ENCODE results near the gene RAB6B. TPM values are rescaled to one million over a fixed set of nuclear protein-coding genes. Genes with fewer than 3 reads are reported as not detected.

The RAB6B gene
- total and polyA plus RNA-seq, 4 donors, result 1.8 to 5.1 (median 3.2) TPM

DNA sequence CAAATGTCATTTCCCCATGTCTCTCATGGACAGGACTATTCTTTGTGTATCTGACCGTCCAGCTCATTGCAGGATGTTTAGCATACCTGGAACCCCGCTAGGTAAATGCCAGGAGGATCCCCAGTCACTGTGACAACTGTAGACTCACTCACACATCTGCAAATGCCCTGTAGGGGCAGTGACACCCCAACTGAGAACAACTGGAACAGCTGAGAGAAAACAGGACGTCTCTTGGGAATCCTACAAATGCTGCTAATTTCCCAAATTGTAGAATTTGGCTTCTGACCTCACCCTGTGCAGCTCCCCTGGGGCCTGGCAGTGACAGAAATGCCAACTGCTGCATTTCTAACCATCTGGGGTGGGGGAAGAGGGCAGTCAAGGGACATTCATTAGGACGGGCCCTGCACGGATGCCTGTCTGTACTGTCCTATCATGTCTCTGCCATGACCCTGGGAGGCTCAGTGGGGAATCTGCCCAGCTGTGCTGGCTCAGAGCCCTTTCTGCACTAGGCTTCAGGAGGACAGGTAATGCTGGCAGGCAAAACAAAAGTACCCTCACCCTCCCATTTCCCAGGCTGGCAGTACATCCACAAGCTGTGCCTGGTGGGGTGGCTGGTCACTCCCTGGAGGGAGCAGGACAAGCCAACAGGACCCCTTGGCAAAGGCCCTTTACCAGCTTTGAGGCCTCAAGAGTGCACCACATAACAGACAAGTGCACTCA, 30.4 kb downstream of the RAB6B start:
- TF ChIP-seq CTCF (IDR thresholded peaks at IDR 0.05; ENCODE audit: control extremely low read depth, extremely low read depth), result no peak
- Histone ChIP-seq H3K4me1 (ENCODE audit: control insufficient read depth in 5 of 5, insufficient read depth in 5 of 5, low read length in 5 of 5) (no peaks in the 10 kb centered on the region), H3K4me3 (no peak overlapping the region), H3K27ac (ENCODE audit: low read depth in 1 of 2, low read length in 1 of 2) (no peak overlapping the region), H3K9ac (ENCODE audit: insufficient read depth in 1 of 2, low read length in 2 of 2) (no peak overlapping the region), H3K36me3 (ENCODE audit: control insufficient read depth in 4 of 4, insufficient read depth in 4 of 4, low read length in 4 of 4) (no peaks in the 10 kb centered on the region), H3K9me3 (ENCODE audit: control insufficient read depth in 4 of 4, insufficient read depth in 3 of 4, low read length in 3 of 4) (peaks cover 0 to 2% (median 0%) of the 10 kb centered on the region in 4 donors), H3K27me3 (ENCODE audit: control insufficient read depth in 3 of 3, insufficient read depth in 3 of 3, low read length in 2 of 3) (no peaks in the 10 kb centered on the region)
- DNase-seq (no peak), ATAC-seq (ENCODE audit: insufficient read depth, low FRiP score) (no peak)
- WGBS, 2 donors, result 73 to 83% methylated on average over 5 of the region's 5 CpGs

GRCh38 chr3:133864616-133865015, 31.1 kb downstream of the RAB6B start:
- no peaks in the 10 kb centered on the region for H3K27me3 ChIP-seq (ENCODE audit: control insufficient read depth in 3 of 3, insufficient read depth in 3 of 3, low read length in 2 of 3)
- no peak for DNase-seq
- no peak for TF ChIP-seq CTCF (IDR thresholded peaks at IDR 0.05; ENCODE audit: control extremely low read depth, extremely low read depth)

GRCh38 chr3:133863911-133864310, 31.8 kb downstream of the RAB6B start:
- ATAC-seq (ENCODE audit: insufficient read depth, low FRiP score), result no peak
- Histone ChIP-seq H3K4me1 (ENCODE audit: control insufficient read depth in 5 of 5, insufficient read depth in 5 of 5, low read length in 5 of 5) (no peaks in the 10 kb centered on the region), H3K27ac (ENCODE audit: low read depth in 1 of 2, low read length in 1 of 2) (no peak overlapping the region), H3K27me3 (ENCODE audit: control insufficient read depth in 3 of 3, insufficient read depth in 3 of 3, low read length in 2 of 3) (no peaks in the 10 kb centered on the region), H3K9ac (ENCODE audit: insufficient read depth in 1 of 2, low read length in 2 of 2) (no peak overlapping the region), H3K36me3 (ENCODE audit: control insufficient read depth in 4 of 4, insufficient read depth in 4 of 4, low read length in 4 of 4) (no peaks in the 10 kb centered on the region), H3K4me3 (no peak overlapping the region), H3K9me3 (ENCODE audit: control insufficient read depth in 4 of 4, insufficient read depth in 3 of 4, low read length in 3 of 4) (no peaks in the 10 kb centered on the region)
- WGBS, 2 donors, result 72 to 79% methylated on average over 10 to 11 of the region's 11 CpGs
- no peak for DNase-seq
- TF ChIP-seq CTCF (IDR thresholded peaks at IDR 0.05; ENCODE audit: control extremely low read depth, extremely low read depth), result no peak

More at GRCh38 chr3:133864616-133865015, 31.1 kb downstream of the RAB6B start:
- WGBS, 2 donors, result 80 to 87% methylated on average over 7 of the region's 7 CpGs
- Histone ChIP-seq H3K9me3 (ENCODE audit: control insufficient read depth in 4 of 4, insufficient read depth in 3 of 4, low read length in 3 of 4) (peaks cover 0 to 1% (median 0%) of the 10 kb centered on the region in 4 donors), H3K4me3 (no peak overlapping the region), H3K4me1 (ENCODE audit: control insufficient read depth in 5 of 5, insufficient read depth in 5 of 5, low read length in 5 of 5) (no peaks in the 10 kb centered on the region), H3K9ac (ENCODE audit: insufficient read depth in 1 of 2, low read length in 2 of 2) (no peak overlapping the region), H3K27ac (ENCODE audit: low read depth in 1 of 2, low read length in 1 of 2) (no peak overlapping the region), H3K36me3 (ENCODE audit: control insufficient read depth in 4 of 4, insufficient read depth in 4 of 4, low read length in 4 of 4) (no peaks in the 10 kb centered on the region)
- no peak for ATAC-seq (ENCODE audit: insufficient read depth, low FRiP score)
